GM21737 (cell line): ENCODE measurements around the gene PPP1R14B.

Source experiments
- ATAC-seq: cut with Tn5 transposase; IDR thresholded peaks from one replicate; pipeline ENCODE4 v1.9.1; 2021; ENCODE audit warnings: mild to moderate bottlenecking, moderate library complexity; ENCODE audit not compliant: unreplicated experiment

PPP1R14B gene, protein sequence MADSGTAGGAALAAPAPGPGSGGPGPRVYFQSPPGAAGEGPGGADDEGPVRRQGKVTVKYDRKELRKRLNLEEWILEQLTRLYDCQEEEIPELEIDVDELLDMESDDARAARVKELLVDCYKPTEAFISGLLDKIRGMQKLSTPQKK

DNA sequence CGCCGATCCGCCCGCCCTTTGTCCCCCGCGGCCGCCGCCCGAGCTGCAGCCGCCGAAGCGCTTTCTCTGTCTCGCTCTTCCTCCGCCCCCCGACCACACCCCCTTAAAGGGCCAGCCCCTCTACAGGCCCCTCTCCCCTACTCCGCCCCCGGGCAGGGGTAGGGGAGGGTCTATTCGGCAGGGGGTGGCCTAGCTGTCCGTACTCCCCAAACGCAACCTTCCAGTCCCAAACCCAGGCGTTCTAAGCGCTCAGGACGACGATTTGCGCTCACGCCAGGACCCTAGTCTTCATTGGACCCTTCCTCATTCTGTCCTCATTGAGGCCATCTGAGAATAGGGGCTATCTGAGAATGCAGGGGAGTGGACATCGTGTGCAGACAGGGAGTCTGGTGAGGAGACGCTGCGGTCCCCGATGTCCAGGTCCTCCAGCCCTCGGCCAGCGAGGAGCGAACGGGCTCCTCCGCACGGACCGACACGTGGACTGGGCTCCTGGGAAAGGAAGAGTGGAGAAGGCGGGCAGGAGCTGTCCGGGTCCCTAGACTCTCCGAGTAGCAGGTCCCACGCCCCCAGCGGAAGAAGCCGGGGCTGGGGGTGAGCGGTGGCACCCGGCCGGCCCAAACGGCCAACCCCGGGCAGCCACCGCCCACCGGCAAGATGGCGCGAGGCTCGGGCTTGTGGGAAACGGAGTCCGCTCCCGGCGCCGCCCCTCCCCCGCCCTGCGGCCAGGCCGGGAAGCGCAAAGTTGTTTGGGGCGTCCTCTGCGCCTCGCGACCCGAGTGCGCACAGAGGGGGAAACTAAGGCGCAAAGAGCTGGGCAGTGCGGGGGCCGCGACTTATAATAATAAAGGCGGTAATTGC, at the start of gene PPP1R14B:
PPP1R14B (minus strand) TSS at position 73 of the 858 bp plus-strand sequence. CDS start 270 bp downstream, outside the sequence.
- no peak for ATAC-seq

DNA sequence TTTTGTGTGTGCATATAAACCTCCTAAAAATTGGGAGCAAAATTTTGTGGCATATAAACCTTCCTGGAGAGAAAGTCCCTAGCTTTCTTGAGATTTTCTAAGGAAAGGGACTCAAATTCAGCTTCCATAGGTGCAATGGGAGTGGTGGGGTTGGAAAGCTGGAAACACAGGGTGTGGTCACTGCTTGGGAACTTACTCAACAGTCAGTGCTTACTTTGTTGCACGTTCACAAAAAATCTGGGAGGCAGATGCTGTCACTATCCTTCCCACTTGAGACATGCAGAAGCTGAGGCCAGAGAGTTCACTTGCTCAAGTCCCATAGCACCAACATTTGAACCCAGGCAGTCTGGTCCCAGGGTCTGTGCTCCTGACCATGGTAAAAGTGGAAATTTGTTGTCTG, 49.5 kb upstream of the PPP1R14B start:
- no peak for ATAC-seq

DNA sequence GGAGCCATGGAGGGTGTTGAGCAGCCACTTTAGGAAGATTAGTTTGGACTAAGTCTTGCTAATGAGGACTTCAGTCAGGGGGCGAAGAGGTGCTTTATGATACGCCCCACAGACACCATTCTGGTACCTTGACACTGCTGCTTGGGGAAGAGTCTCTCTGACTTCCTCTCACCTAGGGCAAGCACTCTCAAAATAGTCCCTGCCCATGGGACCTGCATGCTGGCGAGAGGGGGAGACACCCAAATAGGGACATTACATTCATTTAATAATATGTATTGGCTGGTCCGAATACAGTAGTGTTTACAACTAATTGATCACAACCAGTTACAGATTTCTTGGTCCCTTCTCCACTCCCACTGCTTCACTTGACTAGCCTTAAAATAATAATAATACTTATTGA, 49.0 kb upstream of the PPP1R14B start:
- no peak for ATAC-seq

DNA sequence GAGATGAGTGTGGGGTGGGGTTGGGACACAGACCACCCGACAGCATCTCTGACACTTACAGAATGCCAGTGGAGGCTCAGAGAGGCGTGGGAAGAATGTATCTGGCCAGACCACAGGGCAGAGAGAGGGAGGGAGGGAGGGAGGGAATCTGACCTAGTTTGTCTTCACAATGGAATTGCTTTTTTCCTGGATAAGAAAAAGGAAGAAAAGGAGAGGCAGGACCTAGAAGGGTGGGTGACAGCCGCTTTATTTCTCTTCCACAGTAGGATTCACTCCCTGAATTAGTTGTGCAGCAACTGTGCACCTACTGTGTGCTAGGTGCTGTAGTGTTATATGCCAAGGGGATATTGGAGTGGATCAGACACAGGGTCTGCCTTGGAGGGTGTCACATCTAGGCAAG, 48.0 kb upstream of the PPP1R14B start:
- ATAC-seq = no peak

DNA sequence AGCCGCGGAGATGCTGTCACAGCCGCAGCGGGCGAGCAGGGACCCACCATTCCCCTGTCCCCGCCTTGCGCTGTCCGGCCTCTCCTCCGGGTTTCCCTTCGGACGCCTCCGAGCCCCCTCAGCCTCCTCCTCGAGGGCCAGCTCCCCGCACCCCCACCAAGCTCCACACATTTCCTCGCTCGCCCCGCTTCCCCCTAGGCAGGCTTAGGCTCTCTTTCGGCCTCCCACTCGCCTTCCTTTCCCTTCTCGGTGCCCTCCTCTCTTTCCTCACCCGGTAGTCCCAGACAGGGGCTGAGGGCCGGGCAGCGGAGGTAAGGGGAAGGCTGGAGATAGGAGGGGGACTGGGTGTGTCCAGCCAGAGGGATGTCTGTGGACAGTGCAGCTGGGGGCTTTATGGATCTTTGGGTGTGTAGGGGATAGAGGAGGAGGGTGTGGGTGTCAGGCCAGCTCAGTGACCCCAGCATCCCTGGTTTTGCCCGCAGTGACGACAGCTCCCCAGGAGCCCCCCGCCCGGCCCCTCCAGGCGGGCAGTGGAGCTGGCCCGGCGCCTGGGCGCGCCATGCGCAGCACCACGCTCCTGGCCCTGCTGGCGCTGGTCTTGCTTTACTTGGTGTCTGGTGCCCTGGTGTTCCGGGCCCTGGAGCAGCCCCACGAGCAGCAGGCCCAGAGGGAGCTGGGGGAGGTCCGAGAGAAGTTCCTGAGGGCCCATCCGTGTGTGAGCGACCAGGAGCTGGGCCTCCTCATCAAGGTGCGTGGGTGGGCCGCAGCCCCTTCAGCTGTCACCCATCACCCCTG, 45.9 kb upstream of the PPP1R14B start:
- no peak for ATAC-seq

DNA sequence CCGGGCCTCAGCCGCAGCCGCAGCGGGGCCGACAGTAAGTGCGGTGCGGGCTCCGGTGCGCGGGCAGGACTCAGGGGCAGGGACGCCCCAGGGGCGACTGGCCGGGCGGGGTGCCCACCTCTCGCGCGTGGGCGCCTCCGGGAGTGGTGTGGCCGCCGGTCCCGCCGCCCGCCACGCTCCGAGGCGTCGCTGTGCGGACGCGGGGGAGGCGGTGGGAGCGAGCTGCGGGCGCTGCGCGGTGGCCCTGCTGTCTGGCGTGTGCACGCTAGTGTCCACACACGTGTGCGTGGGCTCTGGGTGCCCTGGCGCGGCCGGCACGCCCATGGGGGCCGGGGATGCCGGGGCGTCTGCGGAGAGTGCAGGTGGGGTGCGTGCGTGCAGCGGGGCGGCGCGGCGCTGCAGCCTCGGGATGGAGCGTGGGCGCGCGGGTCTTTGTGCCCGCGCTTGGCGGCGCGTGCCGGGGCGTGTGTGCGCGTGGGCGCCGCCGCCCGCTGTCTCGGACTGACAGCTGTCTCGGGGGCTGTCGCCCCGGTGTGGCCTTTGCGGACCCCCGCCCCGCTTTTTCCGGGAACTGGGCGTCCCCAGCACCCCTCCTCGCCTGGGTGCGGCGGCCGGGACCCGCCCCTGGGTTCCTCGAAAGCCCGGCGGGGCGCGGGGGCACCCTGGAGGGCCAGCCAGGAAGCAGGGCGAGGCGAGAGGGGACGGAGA, 45.2 kb upstream of the PPP1R14B start:
- ATAC-seq = no peak

DNA sequence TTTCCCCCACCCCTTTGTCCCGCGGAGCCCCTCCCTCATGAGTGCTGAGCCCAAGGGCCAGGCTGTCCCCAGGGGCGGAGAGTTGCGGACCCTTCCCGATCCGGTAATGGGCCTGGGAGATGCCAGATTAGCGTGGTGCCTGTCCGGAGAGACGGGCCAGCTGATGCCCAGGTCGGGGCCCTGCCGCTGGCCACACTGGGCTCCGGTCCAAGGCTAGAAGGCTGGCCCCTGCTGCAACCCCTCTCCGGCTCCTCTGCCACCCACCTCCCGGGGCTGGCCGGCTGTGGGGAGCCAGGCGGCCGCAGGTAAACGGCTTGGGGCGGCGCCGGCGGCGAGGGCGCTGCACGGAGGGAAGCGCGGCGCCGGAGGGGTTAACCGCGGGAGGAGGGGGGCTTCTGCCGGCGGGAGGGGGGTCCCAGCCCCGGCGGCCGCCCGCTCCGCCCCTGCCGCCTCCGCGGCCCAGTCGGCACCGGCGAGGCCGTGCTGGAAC, 44.6 kb upstream of the PPP1R14B start, which contains the start of gene KCNK4:
KCNK4 (plus strand) TSS at position 41 of the 490 bp plus-strand sequence. CDS start 1,717 bp downstream, outside the sequence.
- ATAC-seq = no peak

DNA sequence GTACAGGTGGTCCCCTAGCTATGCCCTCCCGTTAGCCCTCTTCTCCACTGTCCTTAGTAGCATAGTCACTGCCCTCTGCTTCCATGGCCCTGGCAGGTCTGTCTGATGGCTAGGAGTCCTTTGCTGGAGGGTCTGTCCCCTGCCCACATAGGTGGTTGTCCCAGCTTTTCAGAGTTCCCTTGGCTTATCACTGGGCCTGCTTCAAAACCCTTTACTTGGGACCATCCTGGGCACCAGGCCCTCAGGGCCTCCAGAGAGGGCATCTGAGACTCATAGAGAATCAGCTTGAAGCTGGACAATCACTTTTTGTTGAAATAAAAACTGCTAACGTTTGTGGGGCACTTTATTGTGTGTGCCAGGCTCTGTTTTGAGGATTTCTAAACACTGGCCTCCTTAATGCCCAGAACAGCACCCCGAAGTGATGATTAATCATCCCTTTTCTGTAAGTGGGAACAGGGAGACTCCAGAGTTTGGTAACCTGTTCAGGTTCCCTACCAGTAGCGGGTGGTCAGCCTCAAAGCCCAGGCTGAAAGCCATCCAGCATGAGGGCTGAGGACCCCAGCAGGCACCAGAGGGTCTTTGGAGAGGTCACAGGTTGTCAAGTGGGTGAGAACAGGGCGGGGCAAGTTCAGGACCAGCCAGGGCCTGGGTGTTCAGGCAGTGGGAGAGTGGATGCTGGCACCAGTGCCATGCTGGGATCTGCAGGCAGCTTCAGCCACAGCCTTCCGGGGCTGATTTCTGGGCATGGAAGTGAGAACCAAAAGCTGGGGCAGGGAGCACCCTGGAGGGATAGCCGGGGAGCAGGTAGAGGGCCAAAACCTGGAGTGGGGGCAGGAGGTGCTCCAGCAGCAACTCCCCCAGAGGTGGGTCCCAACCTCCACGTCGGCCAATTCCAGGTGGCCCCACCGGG, 43.9 kb upstream of the PPP1R14B start:
- no peak for ATAC-seq

DNA sequence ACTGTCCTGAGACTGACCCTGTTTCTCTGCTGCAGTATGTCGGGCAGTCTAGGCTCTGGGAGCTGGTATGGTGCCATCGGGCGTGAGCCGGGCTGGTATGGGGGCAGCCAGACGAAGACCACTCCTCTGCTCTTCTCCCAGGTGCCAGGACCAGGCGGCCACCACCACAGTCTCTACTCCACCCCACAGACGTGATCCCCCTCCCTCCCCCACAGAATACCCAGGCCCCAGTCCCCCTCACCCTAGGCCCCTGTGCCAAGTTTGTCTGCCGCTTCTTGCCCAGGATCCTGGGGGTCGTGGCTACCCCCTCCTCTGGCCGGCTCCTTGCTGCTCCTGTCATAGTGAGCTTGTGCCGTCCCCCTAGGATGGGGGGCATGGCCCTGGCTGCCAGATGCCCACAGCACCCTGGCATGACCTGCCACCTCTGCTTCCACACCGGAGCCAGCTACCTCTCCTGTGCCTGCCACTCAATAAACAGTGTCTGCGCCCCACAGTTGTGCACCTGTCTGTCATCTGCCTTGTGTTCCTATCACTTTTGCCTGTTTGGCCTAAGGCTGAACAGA, 42.3 kb upstream of the PPP1R14B start:
- ATAC-seq = no peak

DNA sequence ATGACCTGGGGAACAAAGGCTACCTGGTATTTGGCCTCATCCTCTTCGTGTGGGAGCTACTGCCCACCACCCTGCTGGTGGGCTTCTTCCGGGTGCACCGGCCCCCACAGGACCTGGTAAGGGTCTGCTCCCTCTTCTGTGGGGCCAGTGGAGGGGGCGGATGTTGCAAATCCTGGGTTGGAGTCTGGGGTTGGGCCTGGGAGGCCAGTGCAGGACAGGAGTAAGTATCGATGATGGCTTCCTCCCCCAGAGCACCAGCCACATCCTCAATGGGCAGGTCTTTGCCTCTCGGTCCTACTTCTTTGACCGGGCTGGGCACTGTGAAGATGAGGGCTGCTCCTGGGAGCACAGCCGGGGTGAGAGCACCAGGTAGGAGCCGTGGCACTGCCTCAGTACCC, 41.6 kb upstream of the PPP1R14B start:
- no peak for ATAC-seq

DNA sequence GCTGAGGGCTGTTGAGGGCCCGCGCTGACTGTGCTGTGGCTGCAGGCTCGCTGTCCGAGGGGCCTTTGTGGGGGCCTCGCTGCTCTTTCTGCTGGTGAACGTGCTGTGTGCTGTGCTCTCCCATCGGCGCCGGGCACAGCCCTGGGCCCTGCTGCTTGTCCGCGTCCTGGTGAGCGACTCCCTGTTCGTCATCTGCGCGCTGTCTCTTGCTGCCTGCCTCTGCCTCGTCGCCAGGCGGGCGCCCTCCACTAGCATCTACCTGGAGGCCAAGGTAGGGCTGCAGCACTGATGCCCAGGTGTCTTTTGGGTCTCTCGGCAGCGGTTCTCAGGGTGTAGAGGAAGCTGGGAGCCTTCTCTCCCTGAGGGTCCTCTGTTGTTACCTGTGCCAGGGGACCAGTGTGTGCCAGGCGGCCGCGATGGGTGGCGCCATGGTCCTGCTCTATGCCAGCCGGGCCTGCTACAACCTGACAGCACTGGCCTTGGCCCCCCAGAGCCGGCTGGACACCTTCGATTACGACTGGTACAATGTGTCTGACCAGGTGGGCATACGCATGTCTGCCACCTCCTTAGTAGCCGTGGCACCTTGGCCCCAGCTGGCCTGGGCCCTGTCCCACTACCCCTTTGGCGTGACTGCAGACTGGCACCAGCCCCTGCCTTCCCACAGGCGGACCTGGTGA, 41.1 kb upstream of the PPP1R14B start:
- no peak for ATAC-seq

DNA sequence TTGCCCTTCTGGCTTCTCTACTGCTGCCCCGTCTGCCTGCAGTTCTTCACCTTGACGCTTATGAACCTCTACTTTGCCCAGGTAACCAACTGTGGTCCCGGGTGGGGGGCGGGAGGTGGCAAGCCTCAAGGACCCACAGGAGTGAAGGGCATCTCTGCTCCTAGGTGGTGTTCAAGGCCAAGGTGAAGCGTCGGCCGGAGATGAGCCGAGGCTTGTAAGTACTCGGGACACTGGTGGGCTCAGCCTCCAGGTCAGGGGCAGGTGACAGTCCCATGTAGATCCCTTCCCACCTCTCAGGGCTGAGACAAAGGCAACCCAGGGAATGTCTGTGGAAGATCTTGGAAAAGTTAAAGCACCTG, 40.0 kb upstream of the PPP1R14B start:
- no peak for ATAC-seq

DNA sequence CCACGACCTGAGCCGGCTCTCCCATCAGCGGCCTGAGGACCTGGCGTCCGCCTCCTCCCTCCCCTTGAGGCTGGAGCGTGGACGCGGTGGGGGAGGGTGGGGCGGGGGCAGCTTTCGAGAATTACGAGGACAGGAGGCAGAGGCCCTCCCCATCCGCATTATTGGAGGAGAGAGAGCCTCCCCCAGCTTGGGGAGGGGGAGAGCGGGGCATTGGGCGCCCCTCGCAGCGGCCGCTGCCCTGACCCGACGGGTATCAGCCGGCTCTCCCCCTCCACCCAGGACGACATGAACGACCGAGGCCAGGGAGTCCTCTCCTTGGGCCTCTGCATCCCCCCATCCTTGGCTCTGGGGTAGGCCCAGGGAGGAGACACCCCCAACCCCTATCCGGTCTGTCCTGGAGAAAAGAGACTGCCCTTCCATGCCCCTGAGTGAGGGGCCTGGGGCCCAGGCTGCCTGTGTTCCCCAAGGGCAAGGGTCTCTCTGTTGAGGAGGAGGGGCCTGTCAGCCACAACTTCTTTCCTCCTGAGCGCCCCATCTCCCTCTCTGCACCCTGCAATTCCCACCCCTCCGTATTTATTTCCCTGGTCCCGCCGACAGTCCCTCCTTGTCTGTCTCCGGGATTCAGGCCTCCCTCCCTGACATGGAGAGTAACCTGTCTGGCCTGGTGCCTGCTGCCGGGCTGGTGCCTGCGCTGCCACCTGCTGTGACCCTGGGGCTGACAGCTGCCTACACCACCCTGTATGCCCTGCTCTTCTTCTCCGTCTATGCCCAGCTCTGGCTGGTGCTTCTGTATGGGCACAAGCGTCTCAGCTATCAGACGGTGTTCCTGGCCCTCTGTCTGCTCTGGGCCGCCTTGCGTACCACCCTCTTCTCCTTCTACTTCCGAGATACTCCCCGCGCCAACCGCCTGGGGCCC, 39.4 kb upstream of the PPP1R14B start:
- no peak for ATAC-seq

DNA sequence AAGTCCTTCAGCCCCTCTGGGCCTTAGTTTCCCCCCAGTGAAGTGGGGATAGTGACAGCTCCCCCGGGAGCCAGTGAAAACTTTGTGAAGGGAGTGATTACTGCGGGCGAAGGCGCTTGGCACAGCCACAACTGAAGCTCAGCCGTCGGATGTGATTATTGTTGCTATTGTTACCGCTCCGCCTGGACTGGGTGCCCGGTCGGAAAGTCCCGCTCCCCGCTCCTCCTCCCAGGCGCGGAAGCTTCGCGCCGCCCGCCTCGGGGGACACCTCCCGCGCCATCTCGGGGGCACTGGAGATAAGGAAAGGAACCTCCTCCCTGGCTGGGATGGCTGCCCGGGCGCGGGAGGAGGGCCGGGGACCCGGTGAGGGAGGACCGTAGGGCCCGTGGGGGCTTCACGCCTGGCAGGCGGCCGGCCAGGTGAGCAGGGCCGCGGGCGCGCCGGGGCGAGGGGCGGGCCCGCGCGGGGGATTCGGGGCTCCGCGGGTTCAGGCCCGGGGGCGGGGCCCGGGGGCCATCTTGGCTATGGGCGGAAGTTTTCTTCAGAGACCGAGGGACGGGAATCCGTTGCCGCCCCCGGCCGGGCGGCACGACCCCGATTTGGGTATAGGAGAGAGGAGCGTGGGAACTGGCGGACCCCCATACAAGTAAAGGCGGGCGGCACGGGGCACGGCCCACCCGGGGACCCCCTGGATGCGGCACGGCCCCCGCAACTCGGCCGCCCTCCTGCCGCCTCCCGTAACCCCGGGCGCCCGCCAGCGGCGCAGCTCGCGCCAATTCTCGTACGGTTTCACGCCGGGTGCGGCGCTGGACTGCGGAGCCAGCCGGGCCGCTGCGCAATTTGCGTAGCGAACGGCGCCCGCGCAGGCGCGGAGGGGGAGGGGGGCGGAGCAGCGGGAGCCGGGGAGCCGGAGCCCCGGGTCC, 38.5 kb upstream of the PPP1R14B start, which contains the start of gene GPR137:
GPR137 (plus strand) TSS at position 887 of the 923 bp plus-strand sequence. CDS start 677 bp downstream, outside the sequence.
- peak; percentile 49 for ATAC-seq

DNA sequence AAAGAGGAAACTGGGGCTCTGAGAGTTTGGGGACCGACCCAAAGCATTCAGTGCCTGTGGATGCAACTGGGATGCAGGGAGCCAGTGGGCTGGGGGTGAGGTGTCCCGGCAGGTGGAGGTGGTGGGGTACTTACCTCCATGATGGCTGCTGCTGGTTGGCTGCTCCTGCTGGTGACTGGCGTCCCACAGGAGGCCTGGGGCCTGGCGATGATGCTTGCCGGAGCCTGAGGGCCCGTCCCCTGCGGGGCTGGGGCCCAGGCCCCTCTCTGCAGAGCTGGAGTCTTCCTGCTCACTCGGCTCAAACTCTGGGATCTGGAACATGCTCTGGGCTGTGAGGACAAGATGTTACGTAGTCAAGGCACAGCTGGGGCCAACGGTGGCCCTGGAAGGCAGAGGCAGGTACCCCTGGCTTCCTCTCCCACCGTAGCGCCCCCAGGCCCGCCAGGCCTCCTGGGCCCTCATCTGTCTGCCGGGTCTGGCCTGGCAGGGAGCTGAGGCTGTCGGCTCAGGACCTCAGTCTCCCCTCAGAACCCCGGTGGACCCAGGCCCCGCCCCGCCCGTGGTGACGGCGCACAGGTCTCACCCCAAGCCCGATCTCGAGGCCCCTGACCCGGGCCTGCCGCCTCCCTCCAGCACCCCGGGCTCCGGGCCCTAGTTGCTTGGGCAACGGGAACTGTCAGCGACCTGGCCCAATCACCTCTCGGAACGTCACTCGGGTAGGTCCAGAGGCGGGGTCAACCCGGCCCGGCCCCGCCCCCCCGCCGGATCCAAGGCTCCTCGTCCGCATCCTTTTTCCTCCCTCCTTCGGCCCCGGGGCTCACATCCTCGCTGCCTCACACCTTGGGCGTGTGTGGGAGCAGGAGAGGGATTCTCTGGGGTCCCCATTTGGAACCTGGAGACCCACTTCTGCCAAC, 37.6 kb upstream of the PPP1R14B start, which contains the start of gene BAD:
BAD (minus strand) TSS at position 618 of the 914 bp plus-strand sequence; CDS start at position 321, 297 bp downstream.
- ATAC-seq = peak; percentile 65
